PC-3 (cell line): Measurements from ENCODE around the gene HIBCH.

Experiments used
- EZH2 ChIP-seq: fragments of 300-600 bp; sonication (generic); IDR thresholded peaks from one replicate; pipeline ENCODE4 v1.6.1; 2017; ENCODE audit warnings: antibody characterized with exemption, mild to moderate bottlenecking, low read length; ENCODE audit not compliant: unreplicated experiment
- TF ChIP-seq, protein P1 (sequence below): fragments of 300-600 bp; sonication (generic); conservative IDR thresholded peaks from 2 replicates; pipeline ENCODE4 v1.5.1; 2017; ENCODE audit warnings: antibody characterized with exemption, low read depth, mild to moderate bottlenecking, low read length

DNA sequence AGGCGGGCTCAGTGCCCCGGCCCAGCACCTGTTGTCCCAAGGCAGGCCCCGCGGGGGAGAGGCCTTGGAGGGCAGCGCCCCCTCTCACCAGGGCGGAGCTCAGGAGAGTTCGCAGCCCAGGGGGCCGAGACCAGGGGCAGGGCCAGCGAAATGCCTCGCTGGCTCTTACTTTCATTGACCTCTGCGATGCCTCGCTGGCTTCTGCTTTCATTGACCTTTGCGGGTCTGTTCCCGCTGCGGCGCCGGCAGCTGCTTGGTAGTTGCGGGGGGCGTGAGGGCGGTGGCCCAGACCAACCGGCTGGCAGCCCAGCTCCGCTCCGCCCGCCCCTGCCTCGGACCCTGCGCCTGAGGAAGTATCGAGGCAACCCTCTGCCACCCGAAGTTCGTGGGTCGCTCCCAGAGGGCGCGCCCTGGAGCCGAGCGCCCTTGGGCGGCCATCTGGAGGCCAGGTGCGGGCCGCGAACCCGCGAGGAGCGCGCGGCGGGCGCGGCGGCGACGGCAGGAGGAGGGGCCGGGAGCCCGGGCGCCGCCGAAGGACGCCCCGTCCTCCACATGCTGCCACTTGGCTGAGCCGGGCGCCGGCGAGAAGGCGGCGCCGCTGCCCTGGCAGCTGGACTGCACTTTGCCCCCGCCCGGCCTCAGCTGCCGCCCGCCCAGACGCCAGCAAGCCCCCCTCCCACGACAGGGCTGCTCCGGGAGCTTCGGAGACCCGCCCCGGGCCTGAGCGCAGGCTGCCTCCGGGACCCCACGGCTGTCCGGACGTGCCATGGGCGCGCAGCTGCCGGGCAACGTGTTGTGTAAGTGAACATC, 139.1 kb downstream of the HIBCH start:
- TF ChIP-seq, protein P1, sequence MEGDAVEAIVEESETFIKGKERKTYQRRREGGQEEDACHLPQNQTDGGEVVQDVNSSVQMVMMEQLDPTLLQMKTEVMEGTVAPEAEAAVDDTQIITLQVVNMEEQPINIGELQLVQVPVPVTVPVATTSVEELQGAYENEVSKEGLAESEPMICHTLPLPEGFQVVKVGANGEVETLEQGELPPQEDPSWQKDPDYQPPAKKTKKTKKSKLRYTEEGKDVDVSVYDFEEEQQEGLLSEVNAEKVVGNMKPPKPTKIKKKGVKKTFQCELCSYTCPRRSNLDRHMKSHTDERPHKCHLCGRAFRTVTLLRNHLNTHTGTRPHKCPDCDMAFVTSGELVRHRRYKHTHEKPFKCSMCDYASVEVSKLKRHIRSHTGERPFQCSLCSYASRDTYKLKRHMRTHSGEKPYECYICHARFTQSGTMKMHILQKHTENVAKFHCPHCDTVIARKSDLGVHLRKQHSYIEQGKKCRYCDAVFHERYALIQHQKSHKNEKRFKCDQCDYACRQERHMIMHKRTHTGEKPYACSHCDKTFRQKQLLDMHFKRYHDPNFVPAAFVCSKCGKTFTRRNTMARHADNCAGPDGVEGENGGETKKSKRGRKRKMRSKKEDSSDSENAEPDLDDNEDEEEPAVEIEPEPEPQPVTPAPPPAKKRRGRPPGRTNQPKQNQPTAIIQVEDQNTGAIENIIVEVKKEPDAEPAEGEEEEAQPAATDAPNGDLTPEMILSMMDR: 0 out of 2 replicates have a peak, but pooled peaks have one; percentile 19
- TF ChIP-seq EZH2: no peak
